VCaP (cell line): ENCODE results near the gene HEPH.
"Not testable (repeated sequence)": the region's sequence is repeated elsewhere in the genome, so short reads cannot be mapped to it uniquely, and the experiment has no call there.

Experiments used
- H3K27ac ChIP-seq: fragments of 450-650 bp; 2 replicates; pipeline ENCODE4 v1.5.1; 2017
- CTCF ChIP-seq: fragments of 450-650 bp; conservative IDR thresholded peaks from 2 replicates; pipeline ENCODE4 v1.5.1; 2017; ENCODE audit warnings: mild to moderate bottlenecking, moderate library complexity

HEPH gene, protein sequence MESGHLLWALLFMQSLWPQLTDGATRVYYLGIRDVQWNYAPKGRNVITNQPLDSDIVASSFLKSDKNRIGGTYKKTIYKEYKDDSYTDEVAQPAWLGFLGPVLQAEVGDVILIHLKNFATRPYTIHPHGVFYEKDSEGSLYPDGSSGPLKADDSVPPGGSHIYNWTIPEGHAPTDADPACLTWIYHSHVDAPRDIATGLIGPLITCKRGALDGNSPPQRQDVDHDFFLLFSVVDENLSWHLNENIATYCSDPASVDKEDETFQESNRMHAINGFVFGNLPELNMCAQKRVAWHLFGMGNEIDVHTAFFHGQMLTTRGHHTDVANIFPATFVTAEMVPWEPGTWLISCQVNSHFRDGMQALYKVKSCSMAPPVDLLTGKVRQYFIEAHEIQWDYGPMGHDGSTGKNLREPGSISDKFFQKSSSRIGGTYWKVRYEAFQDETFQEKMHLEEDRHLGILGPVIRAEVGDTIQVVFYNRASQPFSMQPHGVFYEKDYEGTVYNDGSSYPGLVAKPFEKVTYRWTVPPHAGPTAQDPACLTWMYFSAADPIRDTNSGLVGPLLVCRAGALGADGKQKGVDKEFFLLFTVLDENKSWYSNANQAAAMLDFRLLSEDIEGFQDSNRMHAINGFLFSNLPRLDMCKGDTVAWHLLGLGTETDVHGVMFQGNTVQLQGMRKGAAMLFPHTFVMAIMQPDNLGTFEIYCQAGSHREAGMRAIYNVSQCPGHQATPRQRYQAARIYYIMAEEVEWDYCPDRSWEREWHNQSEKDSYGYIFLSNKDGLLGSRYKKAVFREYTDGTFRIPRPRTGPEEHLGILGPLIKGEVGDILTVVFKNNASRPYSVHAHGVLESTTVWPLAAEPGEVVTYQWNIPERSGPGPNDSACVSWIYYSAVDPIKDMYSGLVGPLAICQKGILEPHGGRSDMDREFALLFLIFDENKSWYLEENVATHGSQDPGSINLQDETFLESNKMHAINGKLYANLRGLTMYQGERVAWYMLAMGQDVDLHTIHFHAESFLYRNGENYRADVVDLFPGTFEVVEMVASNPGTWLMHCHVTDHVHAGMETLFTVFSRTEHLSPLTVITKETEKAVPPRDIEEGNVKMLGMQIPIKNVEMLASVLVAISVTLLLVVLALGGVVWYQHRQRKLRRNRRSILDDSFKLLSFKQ

GRCh38 chrX:66163849-66164411, at the start of gene HEPH:
TSS of gene HEPH (plus strand) at chrX:66164247. CDS start at chrX:66170571, 6,324 bp downstream.
- no peak for TF ChIP-seq CTCF
- no peak within 1 kb of the TSS for H3K27ac ChIP-seq

GRCh38 chrX:66118722-66119121, 45.3 kb upstream of the HEPH start:
- not testable (repeated sequence) for H3K27ac ChIP-seq

DNA sequence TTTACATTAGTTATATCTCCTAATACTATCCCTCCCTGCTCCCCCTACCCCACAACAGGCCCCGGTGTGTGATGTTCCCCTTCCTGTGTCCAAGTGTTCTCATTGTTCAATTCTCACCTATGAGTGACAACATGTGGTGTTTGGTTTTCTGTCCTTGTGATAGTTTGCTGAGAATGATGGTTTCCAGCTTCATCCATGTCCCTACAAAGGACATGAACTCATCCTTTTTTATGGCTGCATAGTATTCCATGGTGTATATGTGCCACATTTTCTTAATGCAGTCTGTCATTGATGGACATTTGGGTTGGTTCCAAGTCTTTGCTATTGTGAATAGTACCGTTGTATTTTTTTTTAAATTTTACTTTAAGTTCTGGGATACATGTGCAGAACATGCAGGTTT, 42.7 kb upstream of the HEPH start:
- not testable (repeated sequence) for H3K27ac ChIP-seq

DNA sequence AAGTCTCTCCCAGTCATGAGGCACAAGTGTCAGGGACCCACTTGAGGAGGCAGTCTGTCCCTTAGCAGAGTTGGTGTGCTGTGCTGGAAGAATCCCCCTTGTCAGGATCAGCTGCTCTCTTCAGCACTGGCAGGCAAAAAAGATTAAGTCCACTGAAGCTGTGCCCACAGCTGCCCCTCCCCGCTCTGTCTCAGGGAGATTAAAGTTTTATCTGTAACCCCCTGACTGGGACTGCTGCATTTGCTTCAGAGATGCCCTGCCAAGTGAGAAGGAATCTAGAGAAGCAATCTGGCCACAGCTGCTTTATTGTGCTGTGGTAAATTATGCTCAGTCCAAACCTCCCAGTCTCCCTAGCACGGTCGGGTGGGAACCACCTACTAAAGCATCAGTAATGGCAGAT, 37.4 kb upstream of the HEPH start:
- H3K27ac ChIP-seq, result no peak overlapping the region
- TF ChIP-seq CTCF, result no peak

GRCh38 chrX:66130469-66130868, 33.6 kb upstream of the HEPH start:
- TF ChIP-seq CTCF, result no peak
- H3K27ac ChIP-seq, result no peak overlapping the region

DNA sequence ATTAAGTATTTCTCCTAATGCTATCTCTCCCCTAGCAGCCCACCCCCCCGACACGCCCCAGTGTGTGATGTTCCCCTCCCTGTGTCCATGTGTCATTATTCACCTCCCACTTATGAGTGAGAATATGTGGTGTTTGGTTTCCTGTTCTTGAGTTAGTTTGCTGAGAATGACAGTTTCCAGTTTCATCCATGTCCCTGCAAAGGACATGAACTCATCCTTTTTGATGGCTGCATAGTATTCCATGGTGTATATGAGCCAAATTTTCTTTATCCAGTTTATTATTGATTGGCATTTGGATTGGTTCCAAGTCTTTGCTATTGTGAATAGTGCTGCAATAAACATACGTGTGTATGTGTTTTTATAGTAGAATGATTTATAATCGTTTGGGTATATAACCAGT, 28.8 kb upstream of the HEPH start:
- H3K27ac ChIP-seq, result not testable (repeated sequence)

DNA sequence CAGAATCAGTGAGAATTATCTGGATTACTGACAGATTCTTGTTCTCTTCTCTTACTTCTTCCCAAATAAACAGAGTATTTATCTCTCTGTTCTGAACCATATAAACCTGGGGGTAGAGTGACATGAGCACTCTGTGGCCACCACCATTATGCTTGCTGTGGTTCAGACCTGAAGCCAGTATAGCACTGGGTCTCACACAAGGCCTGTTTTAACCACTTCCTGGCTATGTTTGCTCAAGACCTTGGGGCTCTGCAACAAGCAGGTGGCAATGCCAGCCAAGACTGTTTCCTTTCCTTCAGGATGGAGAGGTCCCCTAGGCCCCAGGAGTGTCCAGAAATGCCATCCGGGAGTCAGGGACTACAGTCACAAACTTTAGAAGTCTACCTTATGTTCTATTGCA, 21.7 kb upstream of the HEPH start:
- no peak for TF ChIP-seq CTCF
- H3K27ac ChIP-seq, result no peak overlapping the region

DNA sequence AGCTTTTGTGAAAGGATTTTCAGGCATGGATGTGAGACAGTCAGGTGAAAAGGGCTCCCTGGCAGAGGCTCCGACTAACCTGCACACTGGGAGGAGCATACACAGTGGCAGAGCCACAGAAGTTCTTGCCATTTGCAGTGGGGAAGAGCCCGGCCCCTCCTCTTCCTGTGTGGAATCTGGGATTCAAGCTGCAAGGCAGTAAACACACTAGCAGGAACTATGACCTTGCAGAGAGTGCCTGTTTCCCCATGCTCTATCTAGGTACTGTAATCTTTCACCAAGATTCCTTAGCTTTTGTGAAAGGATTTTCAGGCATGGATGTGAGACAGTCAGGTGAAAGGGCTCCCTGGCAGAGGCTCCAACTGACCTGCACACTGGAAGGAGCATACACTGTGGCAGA, 19.8 kb upstream of the HEPH start:
- H3K27ac ChIP-seq, result no peak overlapping the region
- no peak for TF ChIP-seq CTCF
